Renal pelvis (tissue), 4 donors: ENCODE results near the gene OR10T2. TPM values are rescaled to one million over a fixed set of nuclear protein-coding genes. Genes with fewer than 3 reads are reported as not detected.
"Not testable (repeated sequence)": the region's sequence is repeated elsewhere in the genome, so short reads cannot be mapped to it uniquely, and the experiment has no call there.

Experiments
- DNase-seq: peaks from one replicate; pipeline ENCODE4 v3.0.0-alpha.2; 2013
- polyA plus RNA-seq, 3 donors: library from polyadenylated mRNA; unstranded; fragments of 120-200 nt; gene quantifications; one replicate each; pipeline ENCODE4 v1.2.1, GENCODE V29; 2013; ENCODE audit not compliant: insufficient read length in 3 of 3

The OR10T2 gene
- polyA plus RNA-seq, 3 donors: not detected

GRCh38 chr1:158357441-158357840 lies 41.8 kb downstream of the OR10T2 start:
- DNase-seq: no peak

DNA sequence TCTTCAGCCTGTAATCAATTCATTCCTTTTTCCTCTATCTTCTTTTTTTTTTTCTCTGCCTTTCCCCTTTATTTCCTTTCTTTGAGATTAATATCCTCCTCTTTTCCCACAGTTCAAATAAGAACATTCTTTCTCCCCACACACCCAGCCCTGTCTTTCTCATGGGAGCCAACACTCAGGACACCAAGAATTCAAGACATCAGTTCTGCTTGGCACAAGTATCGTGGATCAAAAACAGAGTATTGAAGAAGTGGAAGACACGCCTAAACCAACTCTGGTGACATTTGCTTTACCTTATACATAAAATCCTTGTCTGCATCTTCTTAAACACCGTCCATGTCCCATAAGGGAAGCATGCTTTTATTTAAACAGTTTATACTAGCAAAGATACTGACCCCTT lies 42.6 kb downstream of the OR10T2 start:
- no peak for DNase-seq

- DNase-seq: no peak
Measured at GRCh38 chr1:158355773-158356285, 43.4 kb downstream of the OR10T2 start.

DNA sequence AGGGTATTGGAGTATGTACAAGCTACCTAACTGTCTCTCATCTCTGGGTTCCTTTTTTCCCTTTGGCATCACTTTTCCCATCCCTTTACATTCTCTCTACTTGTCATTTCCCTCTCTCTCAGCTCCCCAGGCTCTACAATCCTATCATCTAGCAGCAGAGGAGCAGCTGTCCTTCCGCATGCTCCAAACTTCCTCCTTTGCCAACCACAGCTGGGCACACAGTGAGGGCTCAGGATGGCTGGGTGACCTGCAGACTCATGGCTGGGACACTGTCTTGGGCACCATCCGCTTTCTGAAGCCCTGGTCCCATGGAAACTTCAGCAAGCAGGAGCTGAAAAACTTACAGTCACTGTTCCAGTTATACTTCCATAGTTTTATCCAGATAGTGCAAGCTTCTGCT lies 45.0 kb downstream of the OR10T2 start:
- no peak for DNase-seq

DNA sequence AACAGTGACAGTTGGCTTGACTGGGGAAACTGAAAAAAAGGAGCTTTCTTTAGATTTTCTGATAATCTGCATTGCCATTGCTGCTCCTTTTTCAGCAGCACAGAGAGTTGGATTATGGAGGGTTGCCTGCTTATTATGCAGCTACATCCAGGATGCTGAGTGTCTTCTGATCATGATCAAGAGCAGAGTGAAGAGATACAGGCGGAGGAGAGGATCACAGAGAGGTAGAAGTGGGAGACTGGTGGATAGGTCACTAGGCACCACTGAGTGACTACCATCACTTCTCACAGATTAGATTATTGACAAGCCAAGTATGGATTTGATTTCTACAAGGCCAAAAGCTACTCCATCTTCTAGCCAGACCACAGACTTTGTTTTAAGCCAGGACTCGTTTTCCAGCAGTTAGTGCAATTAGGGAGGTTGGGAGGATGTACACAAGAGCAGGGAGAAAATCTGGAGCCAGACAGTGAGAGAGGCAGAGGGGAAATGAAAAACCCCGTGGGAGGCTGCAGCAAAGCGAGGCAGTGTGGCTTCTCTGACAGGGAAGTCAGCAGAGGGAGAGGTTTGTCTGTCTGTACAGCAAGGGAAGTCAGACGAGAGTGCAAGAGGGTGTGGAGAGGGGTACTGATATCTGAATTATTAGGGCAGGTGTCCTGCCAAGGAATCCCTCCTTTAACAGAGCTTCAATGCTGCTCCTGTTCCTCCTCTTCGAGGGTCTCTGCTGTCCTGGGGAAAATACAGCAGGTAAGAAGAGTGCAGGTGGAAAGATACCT lies 45.8 kb downstream of the OR10T2 start, which contains the start of gene CD1E:
CD1E (plus strand) TSS at position 592 of the 773 bp plus-strand sequence; CDS start at position 687, 95 bp downstream.
- DNase-seq: no peak

- DNase-seq: not testable (repeated sequence)
Measured at GRCh38 chr1:158348946-158349345, 50.3 kb downstream of the OR10T2 start.

Other genes starting within 250 kb of the OR10T2 start
- 1 to 10 TPM; 4.7 to 6.8 (median 5.7) TPM for gene CD1D, start 218.6 kb downstream of the OR10T2 start, polyA plus RNA-seq
- not detected for gene CD1A, start 145.0 kb downstream of the OR10T2 start, polyA plus RNA-seq
- 1 to 10 TPM in 1 of 3 donors, under 1 TPM in 2; 0.60 to 1.4 (median 0.87) TPM for gene CD1C, start 109.5 kb downstream of the OR10T2 start, polyA plus RNA-seq
- gene CD1B, start 67.9 kb downstream of the OR10T2 start, polyA plus RNA-seq: not detected
- gene CD1E, start 45.6 kb downstream of the OR10T2 start, polyA plus RNA-seq: under 1 TPM in 1 of 3 donors, not detected in 2; 0.17 TPM
- gene OR10K2, start 26.8 kb upstream of the OR10T2 start, polyA plus RNA-seq: not detected
- under 1 TPM in 2 of 3 donors, not detected in 1; 0.03 to 0.06 TPM for gene OR10K1, start 62.4 kb upstream of the OR10T2 start, polyA plus RNA-seq
- gene OR10R2, start 72.8 kb upstream of the OR10T2 start, polyA plus RNA-seq: not detected
- gene OR6Y1, start 154.9 kb upstream of the OR10T2 start, polyA plus RNA-seq: not detected
- gene OR6P1, start 171.1 kb upstream of the OR10T2 start, polyA plus RNA-seq: not detected
- not detected for gene OR10X1, start 180.4 kb upstream of the OR10T2 start, polyA plus RNA-seq
- gene OR10Z1, start 205.8 kb upstream of the OR10T2 start, polyA plus RNA-seq: under 1 TPM; 0.01 to 0.04 (median 0.04) TPM